ENCODE measurements around the gene PRSS50. TPM values are rescaled to one million over a fixed set of nuclear protein-coding genes. Genes with fewer than 3 reads are reported as not detected.

Gene PRSS50
- total RNA-seq, 1 donor from 2014 or later = not detected

DNA sequence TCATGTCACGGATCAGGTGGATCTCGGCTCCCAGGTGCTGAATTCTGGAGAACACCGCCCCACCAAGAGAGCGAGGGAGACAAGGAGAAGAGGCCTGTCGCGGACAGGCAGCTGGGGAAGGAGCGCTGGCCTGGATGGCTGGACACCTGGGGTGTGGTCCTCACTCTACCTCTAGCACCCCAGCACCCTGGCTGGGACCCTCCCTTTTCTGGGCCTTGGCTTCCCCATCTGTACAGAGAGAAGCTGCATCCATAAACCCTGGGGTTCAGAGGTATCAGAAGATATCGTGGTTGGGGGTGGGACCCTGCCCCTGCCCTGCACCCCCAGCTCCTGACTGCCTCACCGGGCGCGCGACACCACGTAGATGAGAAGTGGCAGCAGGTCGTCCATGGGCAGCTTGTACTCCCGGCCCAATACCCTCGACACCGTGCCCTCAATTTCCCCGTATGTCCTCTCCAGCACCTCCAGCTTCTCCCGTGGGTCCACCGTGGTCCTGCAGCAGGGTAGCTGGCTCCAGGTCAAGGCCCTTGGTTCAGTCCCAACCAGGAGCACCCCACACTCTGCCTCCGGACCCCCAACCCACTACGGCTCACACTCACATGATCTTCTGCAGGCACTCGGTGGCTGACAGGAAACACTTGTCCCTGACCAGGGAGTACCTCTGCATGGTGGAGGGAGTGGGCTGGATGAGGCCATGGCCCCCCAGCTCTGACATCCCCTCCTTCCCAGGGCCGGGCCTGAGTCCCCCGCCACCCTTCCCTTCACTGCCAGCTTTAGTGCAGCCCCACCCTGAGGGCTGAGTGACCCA, 45.9 kb downstream of the PRSS50 start:
- DNase-seq (ENCODE audit: low spot score) = peak; percentile 81

DNA sequence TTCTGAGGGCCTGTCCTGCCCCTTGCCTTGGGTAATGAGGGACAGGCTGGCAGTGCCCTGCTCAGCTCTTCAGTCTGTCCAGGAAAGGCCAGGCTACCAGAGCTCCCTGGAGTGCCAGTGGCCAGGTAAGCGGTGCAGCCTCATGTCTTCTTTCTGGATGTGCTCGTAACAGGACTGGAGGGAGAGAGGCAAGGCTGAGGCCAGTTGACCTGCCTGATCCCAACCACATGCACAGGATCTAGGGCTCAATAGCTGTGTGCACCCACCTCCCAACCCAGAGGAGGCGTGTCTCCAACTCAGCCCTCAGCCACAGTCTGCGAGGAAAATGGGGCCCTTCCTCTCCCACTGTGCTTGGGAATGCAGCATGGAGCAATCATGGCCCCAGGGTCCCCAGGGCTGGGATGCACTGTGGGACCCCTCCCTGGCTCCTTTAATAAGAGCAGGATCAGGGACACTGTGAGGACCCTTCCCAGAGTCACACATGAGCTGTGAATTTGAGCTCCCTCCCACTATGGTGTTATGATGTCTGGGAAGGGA, 46.7 kb downstream of the PRSS50 start:
- DNase-seq (ENCODE audit: low spot score) = peak; percentile 68

- peak; percentile 71 for DNase-seq (ENCODE audit: low spot score)
Observed at GRCh38 chr3:46670000-46670890, 47.4 kb downstream of the PRSS50 start.

- DNase-seq (ENCODE audit: low spot score) = peak; percentile 87
Observed at GRCh38 chr3:46669191-46669999, 48.3 kb downstream of the PRSS50 start.

DNA sequence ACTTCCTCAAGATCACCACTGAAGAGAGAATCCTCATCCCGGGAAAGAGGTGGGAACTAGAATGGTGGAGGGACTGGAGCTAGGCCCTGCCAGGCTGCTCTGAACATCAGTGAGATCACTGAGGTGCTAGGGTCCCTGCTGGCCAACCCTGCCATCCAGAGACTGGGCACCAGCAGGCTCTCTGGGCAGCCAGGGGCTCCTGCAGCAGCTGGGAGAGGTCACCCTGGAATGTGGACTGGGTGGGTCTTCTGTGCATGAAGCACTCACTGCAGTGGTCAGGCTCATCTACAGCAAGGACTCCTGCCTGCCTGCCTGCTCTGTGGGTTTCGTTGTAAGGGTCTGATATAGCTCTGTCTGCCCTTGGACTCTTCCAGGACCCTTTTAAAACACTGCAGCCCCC, 49.1 kb downstream of the PRSS50 start:
- peak; percentile 74 for DNase-seq (ENCODE audit: low spot score)

- DNase-seq (ENCODE audit: low spot score) = peak; percentile 87
Observed at GRCh38 chr3:46668116-46668515, 49.6 kb downstream of the PRSS50 start.

- peak; percentile 69 for DNase-seq (ENCODE audit: low spot score)
Observed at GRCh38 chr3:46667657-46668056, 50.0 kb downstream of the PRSS50 start.

- peak; percentile 88 for DNase-seq (ENCODE audit: low spot score)
Observed at GRCh38 chr3:46667061-46667621, 50.5 kb downstream of the PRSS50 start.

GRCh38 chr3:46666453-46666845, 51.2 kb downstream of the PRSS50 start:
- DNase-seq (ENCODE audit: low spot score) = peak; percentile 53

- peak; percentile 55 for DNase-seq (ENCODE audit: low spot score)
Observed at GRCh38 chr3:46665763-46666452, 51.8 kb downstream of the PRSS50 start.

- DNase-seq (ENCODE audit: low spot score) = peak; percentile 59
Observed at GRCh38 chr3:46664971-46665762, 52.5 kb downstream of the PRSS50 start.

- DNase-seq (ENCODE audit: low spot score) = peak; percentile 87
Observed at GRCh38 chr3:46664188-46664970, 53.3 kb downstream of the PRSS50 start.

DNA sequence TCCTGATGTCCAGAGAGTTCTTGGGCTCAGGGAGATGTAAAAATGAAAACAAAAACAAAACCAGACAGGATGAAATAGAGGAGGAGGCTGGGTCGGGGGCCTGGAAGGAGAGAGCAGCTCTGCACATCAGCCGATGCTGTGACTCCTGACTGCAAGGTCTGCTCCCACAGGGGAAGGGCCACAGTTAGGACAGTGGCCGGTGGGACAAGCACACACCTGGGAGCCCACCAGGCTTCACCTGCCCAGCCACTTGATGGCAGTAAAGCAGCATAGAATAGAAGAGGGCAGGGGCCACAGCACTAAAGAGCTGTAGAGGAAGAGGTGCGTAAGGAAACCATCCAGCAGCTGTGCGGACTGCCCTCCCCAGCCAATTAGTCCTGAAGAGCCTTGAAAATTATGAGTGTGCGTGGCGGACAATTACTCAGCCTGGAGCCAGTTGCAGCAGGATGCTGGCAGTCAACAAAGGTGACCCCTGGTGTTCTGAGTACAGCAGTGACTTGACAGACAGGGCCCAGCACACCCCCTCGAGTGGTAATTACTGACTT, 54.0 kb downstream of the PRSS50 start:
- DNase-seq (ENCODE audit: low spot score) = peak; percentile 37

DNA sequence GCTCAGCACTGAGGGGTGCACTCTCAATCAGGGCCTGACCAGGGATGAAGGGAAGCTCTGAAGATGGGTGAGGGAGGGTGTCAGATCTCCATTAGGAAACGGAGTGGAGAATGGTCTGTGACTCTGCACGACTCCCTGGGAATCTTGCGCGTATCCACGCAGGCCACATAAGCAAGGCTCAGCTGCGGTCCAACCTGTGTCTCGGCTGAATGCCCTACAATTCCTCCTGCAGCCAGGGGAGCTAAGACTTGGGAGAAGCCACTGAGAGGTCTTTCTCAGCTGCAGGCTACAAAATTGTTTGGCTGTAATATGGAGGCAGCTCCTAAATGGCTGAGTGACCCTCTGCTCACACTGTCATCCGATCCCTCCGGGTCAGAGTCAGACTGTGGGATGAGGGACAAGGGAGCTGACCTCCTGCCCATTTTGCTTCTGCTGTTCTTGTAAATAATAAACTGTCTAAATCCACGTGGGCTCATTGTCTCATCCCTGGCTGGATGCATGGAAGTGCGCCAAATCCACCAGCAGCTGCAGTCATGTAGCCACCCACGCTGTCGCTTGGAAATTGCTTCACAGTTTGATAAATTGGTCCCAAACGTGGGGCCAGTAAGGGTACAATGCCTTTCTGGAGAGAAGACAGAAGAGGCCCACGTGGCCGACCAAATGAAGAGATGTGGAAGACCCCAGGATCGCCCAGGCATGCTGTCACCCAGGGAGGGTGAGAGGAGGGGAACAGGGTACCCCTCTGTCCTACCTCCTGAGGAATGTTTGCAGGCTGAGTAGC, 54.7 kb downstream of the PRSS50 start:
- peak; percentile 87 for DNase-seq (ENCODE audit: low spot score)
